B cell (primary cell): ENCODE results near the gene MID2. TPM values are rescaled to one million over a fixed set of nuclear protein-coding genes. Genes with fewer than 3 reads are reported as not detected.
"Not testable (repeated sequence)": the region's sequence is repeated elsewhere in the genome, so short reads cannot be mapped to it uniquely, and the experiment has no call there.

ENCODE experiments used
- ATAC-seq: fragments of 200-7000 bp; cut with Tn5 transposase; one replicate; pipeline ENCODE4 v1.10.0; 2021; ENCODE audit warnings: low read depth, mild to moderate bottlenecking, moderate number of reproducible peaks, moderate library complexity
- CTCF ChIA-PET: fragments of 350-600 bp; sonication (Branson Sonifier 250); formaldehyde crosslinking; loops from one replicate; lab custom pipeline; 2021; ENCODE audit warnings: antibody characterized with exemption, inconsistent platforms; lab: Charles Lee
- POLR2A ChIA-PET: fragments of 350-600 bp; sonication (Branson Sonifier 250); formaldehyde crosslinking; loops from one replicate; lab custom pipeline; 2021; ENCODE audit warnings: antibody characterized with exemption; lab: Charles Lee
- DNase-seq: peaks from one replicate; pipeline ENCODE4 v3.0.0; 2013
- H2AFZ ChIP-seq: 2 replicates; pipeline ENCODE4 v1.6.1; 2012; ENCODE audit warnings: mild to moderate bottlenecking, low read depth, low read length; ENCODE audit not compliant: insufficient read depth, poor library complexity, severe bottlenecking
- H3K27ac ChIP-seq, 2 donors: 1 replicate in 1 of 2; 2 replicates in 1 of 2; pipeline ENCODE4 v1.5.1; 2012 to 2013; ENCODE audit warnings: low read length in 2 of 2, mild to moderate bottlenecking in 2 of 2, moderate library complexity in 1 of 2
- H3K27me3 ChIP-seq, 4 experiments: fragments of 200-600 bp in 1 of 4; sonication (generic) in 1 of 4; replicated peaks in 1 of 4; 1 replicate in 2 of 4; 2 replicates in 2 of 4; pipeline versions ENCODE4 v1.6.1 to v1.7.0; 2013 to 2016; ENCODE audit warnings: low read length in 3 of 4, mild to moderate bottlenecking in 2 of 4, mixed read lengths in 1 of 4, moderate library complexity in 1 of 4; ENCODE audit not compliant: insufficient read depth in 4 of 4, control insufficient read depth in 3 of 4; ENCODE audit errors: control extremely low read depth in 1 of 4
- H3K36me3 ChIP-seq, 2 experiments: replicated peaks in 1 of 2; 1 replicate in 1 of 2; 2 replicates in 1 of 2; pipeline versions ENCODE4 v1.6.1 to v1.7.1; 2013; ENCODE audit warnings: low read length in 1 of 2; ENCODE audit not compliant: insufficient read depth in 2 of 2, control insufficient read depth in 1 of 2; ENCODE audit errors: control extremely low read depth in 1 of 2, extremely low read depth in 1 of 2
- H3K4me1 ChIP-seq, 2 donors: fragments of 200-600 bp in 1 of 2; sonication (generic) in 1 of 2; 1 replicate in 1 of 2; 2 replicates in 1 of 2; pipeline versions ENCODE4 v1.5.1 to v1.6.1; 2013 to 2017; ENCODE audit warnings: low read length in 2 of 2; ENCODE audit not compliant: control insufficient read depth in 2 of 2, insufficient read depth in 2 of 2
- H3K4me2 ChIP-seq: replicated peaks from 2 replicates; pipeline ENCODE3; 2012; ENCODE audit warnings: mild to moderate bottlenecking, low read depth, low read length; ENCODE audit not compliant: poor library complexity, severe bottlenecking
- H3K4me3 ChIP-seq, 5 experiments: fragments of 200-600 bp in 1 of 5; sonication (generic) in 1 of 5; 1 replicate in 3 of 5; 2 replicates in 2 of 5; pipeline versions ENCODE4 v1.5.1 to v1.7.0; 2011 to 2016; ENCODE audit warnings: low read length in 4 of 5, mild to moderate bottlenecking in 4 of 5, low read depth in 2 of 5, control low read depth in 1 of 5, moderate library complexity in 1 of 5; ENCODE audit not compliant: insufficient read depth in 1 of 5; ENCODE audit errors: control extremely low read depth in 1 of 5, extremely low read depth in 1 of 5
- H3K79me2 ChIP-seq: fragments of 200-600 bp; sonication (generic); one replicate; pipeline ENCODE4 v1.6.0; 2016; ENCODE audit warnings: low read length; ENCODE audit not compliant: control insufficient read depth, insufficient read depth
- H3K9ac ChIP-seq: fragments of 200-600 bp; sonication (generic); 2 replicates; pipeline ENCODE4 v1.6.1; 2017; ENCODE audit warnings: mild to moderate bottlenecking, low read length, moderate library complexity
- H3K9me3 ChIP-seq, 3 donors: one replicate each; pipeline versions ENCODE4 v1.6.1 to v1.7.1; 2013; ENCODE audit warnings: low read length in 2 of 3; ENCODE audit not compliant: control insufficient read depth in 2 of 3, insufficient read depth in 1 of 3; ENCODE audit errors: control extremely low read depth in 1 of 3
- H4K20me1 ChIP-seq: 2 replicates; pipeline ENCODE4 v1.6.0; 2012; ENCODE audit warnings: mild to moderate bottlenecking, low read length; ENCODE audit not compliant: insufficient read depth, control insufficient read depth, poor library complexity, severe bottlenecking
- H3K27ac Mint-ChIP-seq: one replicate; pipeline ENCODE4 v1.8.0; 2021; ENCODE audit warnings: mixed read lengths
- H3K27me3 Mint-ChIP-seq: one replicate; pipeline ENCODE4 v1.8.0; 2021; ENCODE audit warnings: mixed read lengths
- H3K4me1 Mint-ChIP-seq: one replicate; pipeline ENCODE4 v1.8.0; 2021; ENCODE audit warnings: mixed read lengths
- H3K4me3 Mint-ChIP-seq: one replicate; pipeline ENCODE4 v1.8.0; 2021; ENCODE audit warnings: mixed read lengths
- H3K9me3 Mint-ChIP-seq: one replicate; pipeline ENCODE4 v1.8.0; 2022; ENCODE audit warnings: mixed read lengths; ENCODE audit not compliant: insufficient read depth
- EZH2 ChIP-seq: IDR thresholded peaks from 2 replicates; pipeline ENCODE4 v1.6.1; 2012; ENCODE audit warnings: borderline replicate concordance, low read depth, mild to moderate bottlenecking, moderate library complexity, low read length; ENCODE audit not compliant: insufficient read depth, poor library complexity, severe bottlenecking
- WGBS: methylation state at CpG from one replicate; pipeline ENCODE4 v1.1.5; 2013; ENCODE audit warnings: missing lambda C conversion rate; ENCODE audit not compliant: insufficient coverage; 5-methylcytosine and 5-hydroxymethylcytosine counted together
- intact Hi-C: fragments of 100-400 bp; cut with micrococcal nuclease; formaldehyde crosslinking; loops from one replicate; pipeline ENCODE4 v1.10.0; 2022
- polyA plus RNA-seq: library from polyadenylated mRNA; depleted of rRNA; stranded (reverse); fragments of >200 nt; gene quantifications from 2 replicates; pipeline ENCODE4 v1.2.3, GENCODE V29; 2012
- total RNA-seq, 2 donors: library from RNA; stranded (reverse); fragments of 120-200 nt in 1 of 2; gene quantifications; 1 replicate in 1 of 2; 2 replicates in 1 of 2; pipeline versions ENCODE4 v1.2.3 to v1.2.4, GENCODE V29; 2013 to 2022
- TF ChIP-seq, protein P1 (sequence below): fragments of 200-600 bp; IDR thresholded peaks from one replicate; pipeline ENCODE4 v1.8.0; 2022; ENCODE audit warnings: antibody characterized with exemption, mild to moderate bottlenecking

Gene MID2
- total and polyA plus RNA-seq, 2 donors (not counting 1 experiment from before 2014, with no cell fraction given): 1.7 to 5.8 TPM

DNA sequence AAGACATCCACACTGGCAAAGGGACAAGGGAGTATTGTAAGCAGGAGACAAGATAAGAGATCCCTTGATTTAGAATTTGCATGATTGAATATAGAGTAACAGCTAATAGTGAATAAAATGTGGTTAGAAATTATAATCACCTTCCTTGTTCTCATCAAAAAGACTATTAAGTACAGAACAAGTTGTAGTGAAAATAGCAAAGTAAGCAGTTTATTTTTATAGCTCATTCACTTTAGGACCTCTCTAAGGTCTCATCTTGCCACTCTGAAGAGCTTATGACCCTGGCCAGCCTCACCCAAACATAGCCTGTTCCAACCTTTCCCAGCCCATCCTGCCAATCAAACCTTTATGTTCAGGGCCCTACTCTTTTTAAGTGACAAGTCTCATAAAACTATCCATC, 30.6 kb downstream of the MID2 start:
- no peaks in the 10 kb centered on the region for H3K9me3 ChIP-seq
- no peak overlapping the region for H3K9ac ChIP-seq
- H3K79me2 ChIP-seq: no peaks in the 10 kb centered on the region
- ATAC-seq (no peak), DNase-seq (no peak)
- ChIA-PET POLR2A (no interaction called here), CTCF (no interaction called here)
- H3K27ac ChIP-seq: no peak overlapping the region
- no peak overlapping the region for H2AFZ ChIP-seq
- intact Hi-C loops: no loop called here
- no peak for TF ChIP-seq EZH2
- TF ChIP-seq, protein P1, sequence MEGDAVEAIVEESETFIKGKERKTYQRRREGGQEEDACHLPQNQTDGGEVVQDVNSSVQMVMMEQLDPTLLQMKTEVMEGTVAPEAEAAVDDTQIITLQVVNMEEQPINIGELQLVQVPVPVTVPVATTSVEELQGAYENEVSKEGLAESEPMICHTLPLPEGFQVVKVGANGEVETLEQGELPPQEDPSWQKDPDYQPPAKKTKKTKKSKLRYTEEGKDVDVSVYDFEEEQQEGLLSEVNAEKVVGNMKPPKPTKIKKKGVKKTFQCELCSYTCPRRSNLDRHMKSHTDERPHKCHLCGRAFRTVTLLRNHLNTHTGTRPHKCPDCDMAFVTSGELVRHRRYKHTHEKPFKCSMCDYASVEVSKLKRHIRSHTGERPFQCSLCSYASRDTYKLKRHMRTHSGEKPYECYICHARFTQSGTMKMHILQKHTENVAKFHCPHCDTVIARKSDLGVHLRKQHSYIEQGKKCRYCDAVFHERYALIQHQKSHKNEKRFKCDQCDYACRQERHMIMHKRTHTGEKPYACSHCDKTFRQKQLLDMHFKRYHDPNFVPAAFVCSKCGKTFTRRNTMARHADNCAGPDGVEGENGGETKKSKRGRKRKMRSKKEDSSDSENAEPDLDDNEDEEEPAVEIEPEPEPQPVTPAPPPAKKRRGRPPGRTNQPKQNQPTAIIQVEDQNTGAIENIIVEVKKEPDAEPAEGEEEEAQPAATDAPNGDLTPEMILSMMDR: no peak
- no peaks in the 10 kb centered on the region for H3K36me3 ChIP-seq
- Mint-ChIP-seq H3K4me1 (peaks cover 2% of the 10 kb centered on the region), H3K4me3 (no peak overlapping the region), H3K27me3 (no peaks in the 10 kb centered on the region), H3K9me3 (no peaks in the 10 kb centered on the region), H3K27ac (no peak overlapping the region)
- H3K4me3 ChIP-seq: no peak overlapping the region
- H3K4me2 ChIP-seq: no peak overlapping the region
- no peaks in the 10 kb centered on the region for H4K20me1 ChIP-seq
- H3K4me1 ChIP-seq: no peaks in the 10 kb centered on the region
- H3K27me3 ChIP-seq: no peaks in the 10 kb centered on the region

DNA sequence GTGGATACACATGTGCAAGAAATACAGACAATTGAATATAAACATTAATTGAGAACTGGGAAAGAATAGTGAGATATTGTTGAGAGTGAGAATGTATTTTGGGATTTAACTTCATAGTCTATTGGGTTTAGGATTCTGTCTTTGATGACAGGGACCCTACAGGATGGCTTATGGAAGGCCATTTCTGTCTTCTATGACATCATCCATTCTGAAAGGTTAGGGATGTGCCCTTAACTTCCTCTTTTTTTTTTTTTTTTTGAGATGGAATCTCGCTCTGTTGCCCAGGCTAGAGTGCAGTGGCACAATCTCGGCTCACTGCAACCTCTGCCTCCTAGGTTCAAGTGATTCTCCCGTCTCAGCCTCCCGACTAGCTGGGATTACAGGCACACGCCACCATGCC, 31.4 kb downstream of the MID2 start:
- H3K4me1 ChIP-seq, H3K27me3 ChIP-seq, H3K9me3 ChIP-seq, intact Hi-C loops, H3K4me3 ChIP-seq, H3K27ac Mint-ChIP-seq, DNase-seq, H3K4me3 Mint-ChIP-seq, H3K36me3 ChIP-seq, H2AFZ ChIP-seq, H3K79me2 ChIP-seq, ATAC-seq, H3K9ac ChIP-seq, CTCF ChIA-PET, H3K9me3 Mint-ChIP-seq, H3K4me1 Mint-ChIP-seq, H4K20me1 ChIP-seq, H3K27me3 Mint-ChIP-seq, H3K27ac ChIP-seq, POLR2A ChIA-PET, H3K4me2 ChIP-seq: not testable (repeated sequence)
- WGBS: 95% methylated on average over 3 of the region's 5 CpGs
